ENCODE results near the gene MAP2K5. TPM values are rescaled to one million over a fixed set of nuclear protein-coding genes. Genes with fewer than 3 reads are reported as not detected.

MAP2K5 gene
- total and polyA plus RNA-seq, 4 donors = 3.8 to 6.4 (median 5.6) TPM

DNA sequence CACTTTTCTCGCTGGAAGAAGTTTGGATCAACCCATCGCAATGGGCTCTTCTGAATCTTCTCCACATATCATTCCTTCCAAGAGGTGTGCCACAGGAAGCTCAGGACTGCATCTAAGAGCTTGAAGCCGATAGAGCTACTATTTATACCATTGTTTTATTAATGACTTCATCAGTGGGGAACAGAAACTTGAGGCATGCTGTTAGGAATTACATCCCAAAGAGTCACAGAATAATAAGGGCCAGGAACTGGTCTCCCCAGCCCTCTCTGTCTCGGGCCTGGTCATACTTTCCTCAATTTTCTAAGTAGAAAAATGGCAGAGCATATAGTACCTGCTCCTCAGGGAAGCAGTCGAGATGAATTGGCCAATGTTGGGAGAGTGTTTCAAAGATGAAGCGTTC lies 38.4 kb upstream of the MAP2K5 start:
- Histone ChIP-seq H3K4me1 (ENCODE audit: control insufficient read depth in 4 of 4, insufficient read depth in 4 of 4, low read length in 3 of 4) (peaks cover 0 to 1% (median 0%) of the 10 kb centered on the region in 4 donors), H3K9ac (ENCODE audit: low read depth in 1 of 2, low read length in 2 of 2) (no peak overlapping the region), H3K4me3 (ENCODE audit: low read depth in 1 of 3, low read length in 3 of 3) (no peak overlapping the region), H3K9me3 (ENCODE audit: control insufficient read depth in 4 of 4, low read length in 3 of 4) (no peaks in the 10 kb centered on the region), H3K27me3 (ENCODE audit: control insufficient read depth in 4 of 4, insufficient read depth in 4 of 4, low read length in 3 of 4) (no peaks in the 10 kb centered on the region), H3K27ac (ENCODE audit: low read depth in 1 of 2, low read length in 2 of 2) (no peak overlapping the region), H3K36me3 (ENCODE audit: control insufficient read depth in 4 of 4, insufficient read depth in 3 of 4, low read depth in 1 of 4, low read length in 3 of 4) (no peaks in the 10 kb centered on the region)
- TF ChIP-seq, protein P1, sequence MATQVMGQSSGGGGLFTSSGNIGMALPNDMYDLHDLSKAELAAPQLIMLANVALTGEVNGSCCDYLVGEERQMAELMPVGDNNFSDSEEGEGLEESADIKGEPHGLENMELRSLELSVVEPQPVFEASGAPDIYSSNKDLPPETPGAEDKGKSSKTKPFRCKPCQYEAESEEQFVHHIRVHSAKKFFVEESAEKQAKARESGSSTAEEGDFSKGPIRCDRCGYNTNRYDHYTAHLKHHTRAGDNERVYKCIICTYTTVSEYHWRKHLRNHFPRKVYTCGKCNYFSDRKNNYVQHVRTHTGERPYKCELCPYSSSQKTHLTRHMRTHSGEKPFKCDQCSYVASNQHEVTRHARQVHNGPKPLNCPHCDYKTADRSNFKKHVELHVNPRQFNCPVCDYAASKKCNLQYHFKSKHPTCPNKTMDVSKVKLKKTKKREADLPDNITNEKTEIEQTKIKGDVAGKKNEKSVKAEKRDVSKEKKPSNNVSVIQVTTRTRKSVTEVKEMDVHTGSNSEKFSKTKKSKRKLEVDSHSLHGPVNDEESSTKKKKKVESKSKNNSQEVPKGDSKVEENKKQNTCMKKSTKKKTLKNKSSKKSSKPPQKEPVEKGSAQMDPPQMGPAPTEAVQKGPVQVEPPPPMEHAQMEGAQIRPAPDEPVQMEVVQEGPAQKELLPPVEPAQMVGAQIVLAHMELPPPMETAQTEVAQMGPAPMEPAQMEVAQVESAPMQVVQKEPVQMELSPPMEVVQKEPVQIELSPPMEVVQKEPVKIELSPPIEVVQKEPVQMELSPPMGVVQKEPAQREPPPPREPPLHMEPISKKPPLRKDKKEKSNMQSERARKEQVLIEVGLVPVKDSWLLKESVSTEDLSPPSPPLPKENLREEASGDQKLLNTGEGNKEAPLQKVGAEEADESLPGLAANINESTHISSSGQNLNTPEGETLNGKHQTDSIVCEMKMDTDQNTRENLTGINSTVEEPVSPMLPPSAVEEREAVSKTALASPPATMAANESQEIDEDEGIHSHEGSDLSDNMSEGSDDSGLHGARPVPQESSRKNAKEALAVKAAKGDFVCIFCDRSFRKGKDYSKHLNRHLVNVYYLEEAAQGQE (IDR thresholded peaks at IDR 0.05) = no peak
- TF ChIP-seq HNF4G (IDR thresholded peaks at IDR 0.05) = no peak
- TF ChIP-seq YY1 (IDR thresholded peaks at IDR 0.05) = no peak
- TF ChIP-seq NR2F2 (IDR thresholded peaks at IDR 0.05) = no peak
- TF ChIP-seq, protein P2, sequence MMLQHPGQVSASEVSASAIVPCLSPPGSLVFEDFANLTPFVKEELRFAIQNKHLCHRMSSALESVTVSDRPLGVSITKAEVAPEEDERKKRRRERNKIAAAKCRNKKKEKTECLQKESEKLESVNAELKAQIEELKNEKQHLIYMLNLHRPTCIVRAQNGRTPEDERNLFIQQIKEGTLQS (IDR thresholded peaks at IDR 0.05) = no peak
- no peak for TF ChIP-seq GABPA (IDR thresholded peaks at IDR 0.05 in 1 of 2, conservative IDR thresholded peaks at IDR 0.05 in 1 of 2)
- TF ChIP-seq SP1 (IDR thresholded peaks at IDR 0.05) = no peak
- TF ChIP-seq, protein P3, sequence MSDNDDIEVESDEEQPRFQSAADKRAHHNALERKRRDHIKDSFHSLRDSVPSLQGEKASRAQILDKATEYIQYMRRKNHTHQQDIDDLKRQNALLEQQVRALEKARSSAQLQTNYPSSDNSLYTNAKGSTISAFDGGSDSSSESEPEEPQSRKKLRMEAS (IDR thresholded peaks at IDR 0.05) = no peak
- no peak for TF ChIP-seq FOXA2 (IDR thresholded peaks at IDR 0.05)
- no peak for TF ChIP-seq RXRA (IDR thresholded peaks at IDR 0.05)
- TF ChIP-seq, protein P4, sequence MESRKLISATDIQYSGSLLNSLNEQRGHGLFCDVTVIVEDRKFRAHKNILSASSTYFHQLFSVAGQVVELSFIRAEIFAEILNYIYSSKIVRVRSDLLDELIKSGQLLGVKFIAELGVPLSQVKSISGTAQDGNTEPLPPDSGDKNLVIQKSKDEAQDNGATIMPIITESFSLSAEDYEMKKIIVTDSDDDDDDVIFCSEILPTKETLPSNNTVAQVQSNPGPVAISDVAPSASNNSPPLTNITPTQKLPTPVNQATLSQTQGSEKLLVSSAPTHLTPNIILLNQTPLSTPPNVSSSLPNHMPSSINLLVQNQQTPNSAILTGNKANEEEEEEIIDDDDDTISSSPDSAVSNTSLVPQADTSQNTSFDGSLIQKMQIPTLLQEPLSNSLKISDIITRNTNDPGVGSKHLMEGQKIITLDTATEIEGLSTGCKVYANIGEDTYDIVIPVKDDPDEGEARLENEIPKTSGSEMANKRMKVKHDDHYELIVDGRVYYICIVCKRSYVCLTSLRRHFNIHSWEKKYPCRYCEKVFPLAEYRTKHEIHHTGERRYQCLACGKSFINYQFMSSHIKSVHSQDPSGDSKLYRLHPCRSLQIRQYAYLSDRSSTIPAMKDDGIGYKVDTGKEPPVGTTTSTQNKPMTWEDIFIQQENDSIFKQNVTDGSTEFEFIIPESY (IDR thresholded peaks at IDR 0.05) = no peak
- TF ChIP-seq FOXA1 (IDR thresholded peaks at IDR 0.05) = no peak
- TF ChIP-seq TAF1 (conservative IDR thresholded peaks at IDR 0.05) = no peak
- no peak for TF ChIP-seq JUND (IDR thresholded peaks at IDR 0.05)
- no peak for TF ChIP-seq HNF4A (conservative IDR thresholded peaks at IDR 0.05)
- WGBS = 97% methylated on average over 6 of the region's 6 CpGs
- DNase-seq (ENCODE audit: low spot score) = no peak

DNA sequence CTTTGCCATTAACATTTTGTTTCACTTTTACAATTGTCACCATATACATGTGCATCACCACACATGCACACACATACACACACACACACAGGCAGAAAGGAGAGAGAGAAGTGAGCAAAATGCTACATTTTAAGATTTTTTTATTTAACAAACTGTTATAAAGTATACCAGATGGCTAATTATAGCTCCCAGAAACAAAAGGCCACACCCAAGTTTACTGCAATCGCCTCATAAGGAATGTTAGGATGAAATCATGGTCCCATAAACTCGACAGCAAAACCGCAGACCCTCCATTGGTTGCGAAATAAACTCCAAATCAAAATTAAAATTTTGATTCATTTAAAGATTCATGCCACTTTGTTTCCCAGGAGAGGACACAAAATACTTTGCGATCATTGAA lies 37.7 kb upstream of the MAP2K5 start:
- H3K9ac ChIP-seq (ENCODE audit: low read depth in 1 of 2, low read length in 2 of 2) = no peak overlapping the region
- no peak for DNase-seq (ENCODE audit: low spot score)
- no peaks in the 10 kb centered on the region for H3K36me3 ChIP-seq (ENCODE audit: control insufficient read depth in 4 of 4, insufficient read depth in 3 of 4, low read depth in 1 of 4, low read length in 3 of 4)
- H3K27ac ChIP-seq (ENCODE audit: low read depth in 1 of 2, low read length in 2 of 2) = no peak overlapping the region
- WGBS = 86% methylated on average over 5 of the region's 5 CpGs
- no peak for TF ChIP-seq FOXA1 (IDR thresholded peaks at IDR 0.05)
- TF ChIP-seq FOXA2 (IDR thresholded peaks at IDR 0.05) = no peak
- TF ChIP-seq YY1 (IDR thresholded peaks at IDR 0.05) = no peak
- TF ChIP-seq, protein P1 (IDR thresholded peaks at IDR 0.05) = no peak
- TF ChIP-seq JUND (IDR thresholded peaks at IDR 0.05) = no peak
- no peak for TF ChIP-seq EGR1 (IDR thresholded peaks at IDR 0.05; ENCODE audit: low read depth in 2 of 2)
- TF ChIP-seq NR2F2 (IDR thresholded peaks at IDR 0.05) = no peak
- TF ChIP-seq HNF4G (IDR thresholded peaks at IDR 0.05) = no peak
- TF ChIP-seq SP1 (IDR thresholded peaks at IDR 0.05) = no peak
- no peak for TF ChIP-seq RAD21 (IDR thresholded peaks at IDR 0.05)
- TF ChIP-seq HNF4A (conservative IDR thresholded peaks at IDR 0.05) = no peak
- no peak for TF ChIP-seq GABPA (IDR thresholded peaks at IDR 0.05 in 1 of 2, conservative IDR thresholded peaks at IDR 0.05 in 1 of 2)
- TF ChIP-seq, protein P3 (IDR thresholded peaks at IDR 0.05) = no peak
- TF ChIP-seq, protein P2 (IDR thresholded peaks at IDR 0.05) = no peak
- TF ChIP-seq TAF1 (conservative IDR thresholded peaks at IDR 0.05) = no peak
- H3K4me1 ChIP-seq (ENCODE audit: control insufficient read depth in 4 of 4, insufficient read depth in 4 of 4, low read length in 3 of 4) = peaks cover 0 to 1% (median 0%) of the 10 kb centered on the region in 4 donors
- H3K4me3 ChIP-seq (ENCODE audit: low read depth in 1 of 3, low read length in 3 of 3) = no peak overlapping the region
- H3K9me3 ChIP-seq (ENCODE audit: control insufficient read depth in 4 of 4, low read length in 3 of 4) = no peaks in the 10 kb centered on the region
- no peaks in the 10 kb centered on the region for H3K27me3 ChIP-seq (ENCODE audit: control insufficient read depth in 4 of 4, insufficient read depth in 4 of 4, low read length in 3 of 4)

All from liver (tissue), 9 donors.